Fibroblast of villous mesenchyme (primary cell): ENCODE results near the gene DDX18. TPM values are rescaled to one million over a fixed set of nuclear protein-coding genes. Genes with fewer than 3 reads are reported as not detected.

Source experiments
- DNase-seq: peaks from one replicate; pipeline ENCODE4 v3.0.0-alpha.2; 2010; ENCODE audit warnings: low read depth
- H3K4me3 ChIP-seq: 2 replicates; pipeline ENCODE4 v1.5.1; 2011; ENCODE audit warnings: low read depth, mild to moderate bottlenecking, low read length
- total RNA-seq: library from RNA; depleted of rRNA; stranded (reverse); fragments of >200 nt; gene quantifications from 2 replicates; pipeline ENCODE4 v1.2.3, GENCODE V29; 2012
- TF ChIP-seq, protein P1 (sequence below): IDR thresholded peaks from 2 replicates; pipeline ENCODE4 v1.5.1; 2012; ENCODE audit warnings: low read depth, mild to moderate bottlenecking, low read length; ENCODE audit not compliant: insufficient read depth

Gene DDX18
- total RNA-seq, 1 donor = 61.7 TPM

DNA sequence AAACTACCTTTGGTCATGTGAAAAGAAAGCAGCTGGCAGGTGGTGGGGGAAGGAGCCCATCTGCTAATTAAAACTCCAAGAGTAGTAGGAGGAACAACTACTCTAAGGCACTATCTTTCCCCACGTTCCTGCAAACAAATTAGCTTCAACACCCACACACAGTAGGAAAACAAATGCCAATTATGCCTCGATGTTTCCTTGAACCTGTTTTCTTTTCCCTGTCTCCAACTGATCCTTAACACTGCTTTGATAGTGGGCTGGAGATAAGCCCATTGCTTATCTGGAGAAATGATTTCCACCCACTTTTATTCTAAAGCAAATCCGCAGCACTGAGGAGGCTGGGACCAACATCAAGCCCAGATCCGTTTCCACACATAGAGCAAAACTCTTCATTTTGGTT, 36.0 kb downstream of the DDX18 start:
- DNase-seq = no peak
- TF ChIP-seq, protein P1, sequence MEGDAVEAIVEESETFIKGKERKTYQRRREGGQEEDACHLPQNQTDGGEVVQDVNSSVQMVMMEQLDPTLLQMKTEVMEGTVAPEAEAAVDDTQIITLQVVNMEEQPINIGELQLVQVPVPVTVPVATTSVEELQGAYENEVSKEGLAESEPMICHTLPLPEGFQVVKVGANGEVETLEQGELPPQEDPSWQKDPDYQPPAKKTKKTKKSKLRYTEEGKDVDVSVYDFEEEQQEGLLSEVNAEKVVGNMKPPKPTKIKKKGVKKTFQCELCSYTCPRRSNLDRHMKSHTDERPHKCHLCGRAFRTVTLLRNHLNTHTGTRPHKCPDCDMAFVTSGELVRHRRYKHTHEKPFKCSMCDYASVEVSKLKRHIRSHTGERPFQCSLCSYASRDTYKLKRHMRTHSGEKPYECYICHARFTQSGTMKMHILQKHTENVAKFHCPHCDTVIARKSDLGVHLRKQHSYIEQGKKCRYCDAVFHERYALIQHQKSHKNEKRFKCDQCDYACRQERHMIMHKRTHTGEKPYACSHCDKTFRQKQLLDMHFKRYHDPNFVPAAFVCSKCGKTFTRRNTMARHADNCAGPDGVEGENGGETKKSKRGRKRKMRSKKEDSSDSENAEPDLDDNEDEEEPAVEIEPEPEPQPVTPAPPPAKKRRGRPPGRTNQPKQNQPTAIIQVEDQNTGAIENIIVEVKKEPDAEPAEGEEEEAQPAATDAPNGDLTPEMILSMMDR = no peak
- H3K4me3 ChIP-seq = no peak overlapping the region

DNA sequence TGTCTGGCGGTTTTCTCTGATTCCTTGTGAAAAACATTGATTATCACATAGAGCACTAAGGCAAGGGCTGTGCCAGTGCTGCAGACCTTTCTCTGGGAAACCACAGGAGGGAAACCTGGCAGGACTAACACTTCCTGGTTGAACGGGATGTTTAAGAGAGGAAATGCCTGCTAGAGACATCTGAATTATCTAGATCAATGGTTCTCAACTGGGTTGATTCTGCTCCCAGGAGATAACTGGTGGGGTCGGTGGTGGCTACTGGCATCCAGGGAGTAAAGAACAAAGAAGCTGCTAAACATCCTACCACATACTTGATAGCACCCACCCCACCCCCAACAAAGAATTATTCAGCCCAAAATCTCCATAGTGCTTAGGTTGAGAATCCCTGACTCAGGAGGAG, 37.5 kb downstream of the DDX18 start:
- TF ChIP-seq, protein P1 = no peak
- no peak for DNase-seq
- H3K4me3 ChIP-seq = no peak overlapping the region

DNA sequence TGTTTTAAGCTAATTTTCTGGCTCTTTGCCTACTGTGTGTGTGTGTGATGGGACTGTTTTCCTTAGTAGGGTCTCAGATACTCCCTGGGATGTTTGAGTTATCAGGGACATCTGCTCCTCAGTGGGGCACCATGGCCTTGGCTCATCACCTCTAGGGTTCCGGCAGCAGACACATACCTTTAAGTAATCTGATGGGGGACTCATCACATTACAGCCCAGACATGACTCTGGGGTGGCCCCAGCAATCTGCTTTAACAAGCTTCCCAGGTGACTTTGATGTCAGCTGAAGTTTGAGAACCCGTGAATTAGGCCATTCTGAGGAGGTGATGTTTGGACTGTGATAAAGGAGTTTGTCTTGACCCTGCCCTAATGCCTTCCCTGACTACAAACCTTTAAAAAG, 38.8 kb downstream of the DDX18 start:
- DNase-seq = no peak
- TF ChIP-seq, protein P1 = no peak
- H3K4me3 ChIP-seq = no peak overlapping the region

DNA sequence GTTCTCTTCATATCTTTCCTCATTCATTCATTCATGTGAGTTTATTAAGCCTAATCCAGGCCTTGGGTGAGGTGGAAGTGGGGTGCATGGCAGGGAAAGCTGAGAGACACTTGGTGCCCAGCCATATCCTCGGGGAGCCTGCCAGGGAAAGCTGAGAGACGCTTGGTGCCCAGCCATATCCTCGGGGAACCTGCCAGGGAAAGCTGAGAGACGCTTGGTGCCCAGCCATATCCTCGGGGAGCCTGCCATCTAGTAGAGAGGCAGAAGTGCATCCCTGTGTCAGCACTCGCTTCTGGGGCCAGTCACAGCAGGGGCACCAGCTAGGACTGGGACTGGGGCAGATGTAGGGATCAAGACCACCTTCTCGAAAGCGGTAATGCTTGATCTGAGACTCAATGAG, 39.4 kb downstream of the DDX18 start:
- DNase-seq = no peak
- H3K4me3 ChIP-seq = no peak overlapping the region
- TF ChIP-seq, protein P1 = no peak

DNA sequence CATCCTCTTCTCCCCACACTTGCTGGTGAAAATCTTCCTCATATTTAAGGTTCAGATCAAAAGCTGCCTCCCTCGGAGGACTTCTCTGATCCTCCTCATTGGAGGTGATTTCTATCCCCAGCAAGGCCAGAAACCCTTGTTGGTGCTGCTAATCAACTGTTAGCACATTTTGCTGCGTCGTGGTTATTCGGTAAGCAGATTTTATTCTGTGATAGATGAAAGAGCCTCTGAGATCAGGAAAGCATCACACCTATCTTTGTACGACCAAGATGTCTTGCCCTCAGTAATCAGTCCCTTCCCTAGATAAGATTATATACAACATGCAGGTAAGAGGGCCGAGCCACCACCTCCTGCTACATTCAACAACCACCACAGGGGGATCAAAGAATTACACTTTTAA, 40.1 kb downstream of the DDX18 start:
- TF ChIP-seq, protein P1 = no peak
- H3K4me3 ChIP-seq = no peak overlapping the region
- no peak for DNase-seq

DNA sequence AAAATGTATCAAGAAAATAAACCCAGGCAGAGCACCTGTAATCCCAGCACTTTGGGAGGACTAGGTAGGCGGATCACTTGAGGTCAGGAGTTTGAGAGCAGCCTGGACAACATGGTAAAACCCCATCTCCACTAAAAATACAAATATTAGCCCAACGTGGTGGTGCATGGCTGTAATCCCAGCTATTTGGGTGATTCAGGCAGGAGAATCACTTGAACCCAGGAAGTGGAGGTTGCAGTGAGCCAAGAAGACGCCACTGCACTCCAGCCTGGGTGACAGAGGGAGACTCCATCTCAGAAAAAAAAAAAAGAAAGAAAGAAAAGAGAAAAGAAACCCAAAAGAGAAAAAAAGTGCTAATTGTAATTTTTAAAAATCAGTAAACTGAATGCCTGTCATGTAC, 41.4 kb downstream of the DDX18 start:
- TF ChIP-seq, protein P1 = no peak
- no peak overlapping the region for H3K4me3 ChIP-seq
- no peak for DNase-seq

DNA sequence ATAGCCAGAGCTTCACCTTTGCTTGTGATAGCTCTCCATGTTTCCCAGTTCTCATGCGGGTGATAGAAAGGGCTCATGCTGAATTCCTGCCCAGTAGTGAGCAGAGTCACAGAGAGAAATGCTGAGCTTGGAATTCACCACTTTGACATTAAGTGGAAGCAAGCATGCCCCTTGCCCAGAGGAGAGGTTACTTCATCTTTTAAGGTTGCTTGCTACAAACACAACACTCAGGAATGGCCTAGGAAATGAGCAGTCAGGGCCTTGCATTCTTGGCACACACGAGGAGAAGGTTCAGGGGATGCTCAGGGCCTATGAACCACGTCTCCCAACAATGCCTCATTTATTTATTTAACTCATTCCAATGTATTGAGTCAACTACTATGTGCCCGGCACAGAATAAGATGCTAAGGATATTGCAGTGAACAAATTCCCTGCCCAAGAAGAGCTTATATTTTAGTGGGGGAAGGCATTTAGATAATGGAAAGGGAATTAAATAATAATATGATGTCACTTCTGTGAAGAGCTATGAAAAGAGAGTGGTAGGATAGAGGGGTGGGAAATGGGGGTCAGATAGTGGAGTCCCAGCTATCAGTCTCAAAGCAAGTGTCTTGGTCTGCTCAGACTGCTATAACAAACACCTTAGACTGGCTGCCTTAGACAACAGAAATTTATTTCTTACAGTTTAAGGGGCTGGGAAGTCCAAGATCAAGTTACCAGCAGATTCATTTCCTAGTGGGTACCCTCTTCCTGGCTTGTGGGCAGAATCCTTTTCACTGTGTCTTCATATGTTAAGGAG, 42.1 kb downstream of the DDX18 start:
- TF ChIP-seq, protein P1 = no peak
- no peak overlapping the region for H3K4me3 ChIP-seq
- DNase-seq = peak; percentile 68
